Suprapubic skin (tissue), 3 donors: Measurements from ENCODE around the gene ACVR1.

ENCODE experiments used
- POLR2AphosphoS5 ChIP-seq, 3 donors: sonication (generic); formaldehyde crosslinking; IDR thresholded peaks; one replicate each; pipeline ENCODE4 v1.6.1; 2017; ENCODE audit warnings: antibody characterized with exemption in 3 of 3
- TF ChIP-seq, protein P1 (sequence below), 2 donors: fragments of 200-600 bp in 1 of 2; fragments of 450-650 bp in 1 of 2; sonication (generic) in 1 of 2; IDR thresholded peaks; one replicate each; pipeline ENCODE4 v1.5.1; 2016 to 2019; ENCODE audit warnings: antibody characterized with exemption in 2 of 2, mild to moderate bottlenecking in 1 of 2, moderate library complexity in 1 of 2

DNA sequence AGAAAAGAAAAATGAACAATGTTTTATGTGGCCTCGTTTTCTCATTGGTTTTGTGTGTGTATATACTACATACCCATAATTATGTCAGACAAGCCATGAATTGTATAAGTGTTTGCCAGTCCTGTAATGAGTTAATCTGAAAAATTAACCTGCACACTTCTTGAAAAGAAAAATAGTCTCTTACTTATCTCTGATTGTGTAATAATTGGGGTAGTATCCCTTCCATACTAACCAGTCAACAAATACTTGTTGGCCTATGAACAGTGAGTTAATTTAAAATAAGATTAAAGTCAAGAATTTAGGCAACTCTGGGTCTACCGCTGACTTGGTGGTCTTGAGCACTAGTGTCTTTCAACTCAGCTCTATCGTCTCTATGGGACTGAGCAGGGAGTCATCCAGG is 48.8 kb downstream of the ACVR1 start:
- TF ChIP-seq, protein P1, sequence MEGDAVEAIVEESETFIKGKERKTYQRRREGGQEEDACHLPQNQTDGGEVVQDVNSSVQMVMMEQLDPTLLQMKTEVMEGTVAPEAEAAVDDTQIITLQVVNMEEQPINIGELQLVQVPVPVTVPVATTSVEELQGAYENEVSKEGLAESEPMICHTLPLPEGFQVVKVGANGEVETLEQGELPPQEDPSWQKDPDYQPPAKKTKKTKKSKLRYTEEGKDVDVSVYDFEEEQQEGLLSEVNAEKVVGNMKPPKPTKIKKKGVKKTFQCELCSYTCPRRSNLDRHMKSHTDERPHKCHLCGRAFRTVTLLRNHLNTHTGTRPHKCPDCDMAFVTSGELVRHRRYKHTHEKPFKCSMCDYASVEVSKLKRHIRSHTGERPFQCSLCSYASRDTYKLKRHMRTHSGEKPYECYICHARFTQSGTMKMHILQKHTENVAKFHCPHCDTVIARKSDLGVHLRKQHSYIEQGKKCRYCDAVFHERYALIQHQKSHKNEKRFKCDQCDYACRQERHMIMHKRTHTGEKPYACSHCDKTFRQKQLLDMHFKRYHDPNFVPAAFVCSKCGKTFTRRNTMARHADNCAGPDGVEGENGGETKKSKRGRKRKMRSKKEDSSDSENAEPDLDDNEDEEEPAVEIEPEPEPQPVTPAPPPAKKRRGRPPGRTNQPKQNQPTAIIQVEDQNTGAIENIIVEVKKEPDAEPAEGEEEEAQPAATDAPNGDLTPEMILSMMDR (IDR thresholded peaks at IDR 0.05) = no peak
- TF ChIP-seq POLR2AphosphoS5 (IDR thresholded peaks at IDR 0.05) = no peak
